A549 (cell line): ENCODE data around the gene OSBPL3.

Experiments
- BCL3 ChIP-seq: fragments of >200 bp; sonication (Bioruptor Twin); formaldehyde crosslinking; IDR thresholded peaks from 3 replicates; pipeline ENCODE4 v1.6.1; 2016
- CHD2 ChIP-seq: fragments of 150-350 bp; IDR thresholded peaks from 2 replicates; pipeline ENCODE4 v1.6.1; 2014; ENCODE audit warnings: low read length; ENCODE audit not compliant: partially characterized antibody
- RAD21 ChIP-seq, 2 experiments: fragments of >200 bp in 1 of 2; sonication (Bioruptor Twin) in 1 of 2; formaldehyde crosslinking in 1 of 2; IDR thresholded peaks in 1 of 2; conservative IDR thresholded peaks in 1 of 2; 2 replicates in 1 of 2; 3 replicates in 1 of 2; pipeline ENCODE4 v1.6.1; 2012 to 2018; ENCODE audit warnings: inconsistent platforms in 1 of 2
- SREBF2 ChIP-seq: fragments of 450-650 bp; IDR thresholded peaks from 2 replicates; pipeline ENCODE4 v1.6.1; 2014; ENCODE audit warnings: mild to moderate bottlenecking, moderate library complexity
- TF ChIP-seq, protein P1 (sequence below): fragments of >200 bp; sonication (Bioruptor Twin); formaldehyde crosslinking; IDR thresholded peaks from 3 replicates; pipeline ENCODE4 v1.5.1; 2016

DNA sequence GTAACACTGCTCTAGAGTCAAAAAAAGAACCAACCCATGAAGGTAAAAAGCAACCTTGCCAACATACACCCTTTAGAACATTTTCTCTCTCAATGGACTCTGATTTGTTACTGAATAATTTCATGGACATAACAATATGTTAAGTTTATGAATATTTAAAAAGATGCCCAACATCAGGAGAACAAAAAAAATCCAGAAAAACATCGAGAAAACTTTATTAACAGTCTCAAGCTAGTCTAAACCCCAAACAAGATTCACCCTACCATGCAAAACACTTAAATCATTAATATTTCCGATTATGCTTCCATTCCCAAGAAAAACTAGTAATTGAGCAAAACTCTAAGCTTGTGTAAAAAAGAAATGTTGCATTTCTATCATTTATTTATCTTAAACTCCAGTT, 46.7 kb downstream of the OSBPL3 start:
- TF ChIP-seq, protein P1, sequence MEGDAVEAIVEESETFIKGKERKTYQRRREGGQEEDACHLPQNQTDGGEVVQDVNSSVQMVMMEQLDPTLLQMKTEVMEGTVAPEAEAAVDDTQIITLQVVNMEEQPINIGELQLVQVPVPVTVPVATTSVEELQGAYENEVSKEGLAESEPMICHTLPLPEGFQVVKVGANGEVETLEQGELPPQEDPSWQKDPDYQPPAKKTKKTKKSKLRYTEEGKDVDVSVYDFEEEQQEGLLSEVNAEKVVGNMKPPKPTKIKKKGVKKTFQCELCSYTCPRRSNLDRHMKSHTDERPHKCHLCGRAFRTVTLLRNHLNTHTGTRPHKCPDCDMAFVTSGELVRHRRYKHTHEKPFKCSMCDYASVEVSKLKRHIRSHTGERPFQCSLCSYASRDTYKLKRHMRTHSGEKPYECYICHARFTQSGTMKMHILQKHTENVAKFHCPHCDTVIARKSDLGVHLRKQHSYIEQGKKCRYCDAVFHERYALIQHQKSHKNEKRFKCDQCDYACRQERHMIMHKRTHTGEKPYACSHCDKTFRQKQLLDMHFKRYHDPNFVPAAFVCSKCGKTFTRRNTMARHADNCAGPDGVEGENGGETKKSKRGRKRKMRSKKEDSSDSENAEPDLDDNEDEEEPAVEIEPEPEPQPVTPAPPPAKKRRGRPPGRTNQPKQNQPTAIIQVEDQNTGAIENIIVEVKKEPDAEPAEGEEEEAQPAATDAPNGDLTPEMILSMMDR = no peak
- no peak for TF ChIP-seq CHD2
- TF ChIP-seq SREBF2 = no peak
- no peak for TF ChIP-seq RAD21 (conservative IDR thresholded peaks at IDR 0.05 in 1 of 2, IDR thresholded peaks at IDR 0.05 in 1 of 2)
- no peak for TF ChIP-seq BCL3
